H4 (cell line): ENCODE results near the gene POMT2. TPM values are rescaled to one million over a fixed set of nuclear protein-coding genes. Genes with fewer than 3 reads are reported as not detected.
"Not testable (repeated sequence)": the region's sequence is repeated elsewhere in the genome, so short reads cannot be mapped to it uniquely, and the experiment has no call there.

Experiments used
- DNase-seq: peaks from one replicate; pipeline ENCODE4 v3.0.0-alpha.2; 2015; ENCODE audit warnings: low spot score
- total RNA-seq: library from RNA; depleted of rRNA; stranded (reverse); fragments of >200 nt; shearing (Covaris generic); gene quantifications from 2 replicates; pipeline ENCODE4 v1.2.3, GENCODE V29; 2014

Gene POMT2
- total RNA-seq, 1 experiment from 2014 or later, result 13.7 TPM

DNA sequence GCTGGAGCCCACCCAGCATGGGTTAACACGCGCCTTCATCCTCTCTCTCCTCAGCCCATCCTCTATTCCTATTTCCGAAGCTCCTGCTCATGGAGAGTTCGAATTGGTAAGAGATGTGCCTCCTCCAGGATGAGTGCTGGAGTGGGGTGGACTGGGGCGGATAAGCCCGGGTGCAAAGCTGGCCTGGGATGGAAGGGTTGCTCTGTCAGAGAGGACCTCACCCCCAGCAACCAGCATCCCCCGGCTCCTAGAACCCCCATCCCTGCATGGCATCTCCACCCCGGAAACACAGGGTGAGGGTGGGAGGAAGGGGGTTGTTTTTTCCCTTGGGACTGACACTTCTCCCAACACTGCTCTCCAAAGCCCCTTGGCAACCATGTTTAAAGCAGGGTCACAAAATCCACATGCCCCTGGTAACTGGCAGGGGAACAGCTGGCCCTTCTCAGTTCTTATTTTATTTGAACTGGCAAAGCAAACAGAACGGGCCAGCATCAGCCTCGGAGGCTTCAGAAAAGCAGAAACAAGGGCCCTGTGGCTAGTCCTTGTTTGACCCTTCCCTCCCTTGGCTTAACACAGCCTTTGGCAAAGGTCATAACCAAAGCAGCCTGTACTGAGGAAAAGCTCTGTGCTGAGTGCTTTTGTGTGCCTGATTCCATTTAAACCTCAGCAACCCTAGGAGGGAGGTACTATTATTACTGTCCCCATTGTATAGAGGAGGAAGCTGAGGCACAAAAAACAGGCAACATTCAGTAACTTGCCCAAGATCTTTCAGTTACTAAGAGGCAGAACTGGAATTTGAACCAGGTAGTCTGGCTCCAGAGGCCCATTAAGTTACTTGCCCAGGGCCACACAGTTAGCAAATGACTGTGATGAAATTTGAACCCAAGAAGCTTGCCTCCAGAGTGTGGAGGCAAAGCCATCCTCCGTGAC, 4.4 kb upstream of the POMT2 start:
- no peak for DNase-seq

DNA sequence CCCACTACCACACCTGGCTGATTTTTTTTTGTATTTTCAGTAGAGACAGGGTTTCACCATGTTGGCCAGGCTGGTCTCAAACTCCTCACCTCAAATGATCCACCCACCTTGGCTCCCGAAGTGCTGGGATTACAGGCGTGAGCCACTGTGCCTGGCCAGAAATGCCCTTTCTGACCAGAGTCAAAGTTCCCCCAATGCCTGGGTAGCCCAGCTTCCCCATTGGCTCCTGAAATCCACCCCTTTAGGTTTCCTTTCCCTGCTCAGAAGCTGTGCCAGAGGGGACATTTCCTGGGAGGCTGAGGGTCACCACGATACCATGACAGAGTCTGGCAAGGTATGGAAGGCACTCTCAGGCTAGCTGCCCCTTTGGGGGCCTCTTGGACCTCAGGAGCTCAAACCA, 3.6 kb upstream of the POMT2 start:
- no peak for DNase-seq

DNA sequence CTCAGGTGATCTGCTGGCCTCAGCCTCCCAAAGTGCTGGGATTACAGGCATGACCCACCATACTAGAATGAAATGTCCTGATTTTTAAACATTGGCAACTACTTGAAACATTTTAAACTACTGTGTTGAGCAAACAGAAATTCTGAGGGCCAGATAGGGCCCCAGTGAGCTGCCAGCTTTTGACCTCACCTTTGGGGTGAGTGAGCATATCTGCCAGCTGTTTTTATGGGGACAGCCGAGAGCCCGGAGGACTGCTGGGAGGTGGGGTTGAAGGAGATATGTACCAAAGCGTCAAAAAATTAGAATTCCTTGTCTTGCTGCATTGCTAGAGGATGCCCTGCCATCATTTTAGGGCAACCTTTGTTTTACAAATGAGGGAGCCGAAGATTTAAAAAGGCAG, 2.9 kb upstream of the POMT2 start:
- no peak for DNase-seq

DNA sequence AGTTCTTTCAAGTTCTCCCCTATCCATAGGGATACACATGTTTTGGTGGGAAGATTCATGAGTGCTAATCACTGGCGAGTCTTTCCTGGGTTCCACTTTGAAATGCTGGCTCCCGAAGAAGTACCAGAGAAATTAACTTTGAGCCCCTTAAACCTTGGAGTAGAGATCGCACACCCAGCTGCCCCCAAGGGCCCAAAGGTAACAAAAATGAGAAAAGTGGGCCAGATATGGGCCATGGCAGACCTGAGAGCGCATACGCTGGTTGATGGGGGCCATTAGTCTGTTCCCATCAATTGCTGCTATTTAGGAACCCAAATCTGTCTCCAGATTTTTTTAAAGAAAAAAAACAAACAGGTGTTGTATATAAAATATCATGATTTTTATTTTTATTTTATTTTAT, 2.3 kb upstream of the POMT2 start:
- DNase-seq, result no peak

DNA sequence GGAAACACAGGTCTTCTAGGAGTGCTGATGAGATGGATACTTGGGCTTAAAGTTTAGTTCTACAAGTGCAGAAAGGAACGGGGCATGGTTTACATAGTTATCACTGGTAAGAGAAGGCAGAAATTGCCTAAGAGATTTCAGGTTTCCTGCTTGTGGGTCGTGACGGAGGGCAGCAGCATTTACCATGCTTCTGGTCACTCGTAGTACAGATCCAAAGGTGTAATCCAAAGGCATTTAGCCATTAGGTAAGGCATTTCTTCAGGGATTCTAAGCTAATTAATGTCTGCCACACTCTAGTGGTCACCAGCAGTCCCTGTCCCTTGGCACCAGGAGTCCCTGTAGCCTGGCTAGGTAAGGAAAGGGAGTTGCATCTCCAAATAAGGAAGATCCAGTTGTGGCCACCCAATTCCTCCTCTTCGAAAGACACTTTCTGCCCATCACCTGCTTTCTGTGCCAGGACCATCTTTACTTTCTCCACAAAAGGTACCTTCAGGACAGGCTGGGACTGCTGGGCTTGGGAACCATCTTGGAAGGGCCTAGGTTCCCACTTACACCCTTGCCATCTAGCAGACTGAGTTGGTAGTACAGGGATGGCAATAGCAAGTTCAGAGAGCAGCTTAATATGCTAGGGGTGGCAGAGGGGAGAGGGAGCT, 1.7 kb upstream of the POMT2 start:
- DNase-seq, result no peak

DNA sequence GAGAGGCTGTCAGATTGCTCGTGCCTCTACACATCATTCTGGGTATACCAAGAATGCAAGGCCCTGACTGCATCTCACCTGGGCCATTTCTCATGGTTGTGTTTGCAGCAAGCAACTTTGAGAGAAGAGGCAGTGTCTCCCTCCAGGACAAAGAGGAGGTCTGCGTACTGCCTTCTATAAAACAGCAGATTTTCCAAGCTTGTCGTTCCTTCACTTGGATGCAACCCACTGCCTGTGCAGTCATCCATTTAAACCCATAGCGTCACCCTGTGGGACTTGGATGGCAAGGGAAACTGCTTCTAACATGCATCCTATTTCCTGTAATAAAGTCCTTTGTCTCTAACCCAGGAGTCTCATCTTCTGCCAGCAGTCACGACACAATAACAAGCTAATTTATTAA, 1.3 kb downstream of the POMT2 start:
- no peak for DNase-seq

DNA sequence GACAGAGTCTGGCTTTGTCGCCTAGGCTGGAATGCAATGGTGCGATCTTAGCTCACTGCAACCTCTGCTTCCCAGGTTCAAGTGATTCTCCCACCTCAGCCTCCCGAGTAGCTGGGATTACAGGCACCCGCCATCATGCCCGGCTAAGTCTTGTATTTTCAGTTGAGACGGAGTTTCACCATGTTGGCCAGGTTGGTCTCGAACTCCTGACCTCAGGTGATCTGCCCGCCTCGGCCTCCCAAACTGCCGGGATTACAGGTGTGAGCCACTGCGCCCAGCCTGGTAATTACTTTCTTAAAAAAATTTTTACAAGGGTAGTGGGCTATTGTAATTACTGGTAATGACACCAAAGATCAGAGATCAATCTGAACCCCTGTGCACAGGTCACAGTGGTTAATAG, 1.9 kb downstream of the POMT2 start:
- not testable (repeated sequence) for DNase-seq

DNA sequence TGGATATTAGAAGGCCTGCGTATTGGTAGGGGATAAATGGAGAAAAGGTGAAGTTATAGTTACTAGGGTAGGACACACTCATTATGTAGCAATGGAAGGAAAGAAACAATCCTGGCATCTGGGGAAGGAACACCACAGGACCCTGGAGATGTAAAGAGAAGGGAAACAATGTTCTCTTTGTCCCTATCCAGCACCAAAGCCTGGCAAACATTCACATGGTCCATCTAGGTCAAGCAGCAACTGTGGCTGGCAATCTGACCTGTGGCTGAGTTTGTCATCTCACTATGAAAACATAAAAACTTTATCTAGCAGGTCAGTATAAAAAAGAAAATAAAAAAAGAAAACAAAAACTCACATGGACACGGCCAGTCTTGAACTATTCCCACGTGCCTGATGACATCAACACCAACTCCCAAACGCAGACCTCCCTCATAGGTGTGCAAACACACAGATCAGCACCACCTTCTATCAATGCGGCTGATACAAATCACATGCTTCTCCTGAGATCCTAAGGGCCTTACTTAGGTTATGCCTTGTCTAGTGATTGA, 2.6 kb downstream of the POMT2 start:
- DNase-seq, result no peak

DNA sequence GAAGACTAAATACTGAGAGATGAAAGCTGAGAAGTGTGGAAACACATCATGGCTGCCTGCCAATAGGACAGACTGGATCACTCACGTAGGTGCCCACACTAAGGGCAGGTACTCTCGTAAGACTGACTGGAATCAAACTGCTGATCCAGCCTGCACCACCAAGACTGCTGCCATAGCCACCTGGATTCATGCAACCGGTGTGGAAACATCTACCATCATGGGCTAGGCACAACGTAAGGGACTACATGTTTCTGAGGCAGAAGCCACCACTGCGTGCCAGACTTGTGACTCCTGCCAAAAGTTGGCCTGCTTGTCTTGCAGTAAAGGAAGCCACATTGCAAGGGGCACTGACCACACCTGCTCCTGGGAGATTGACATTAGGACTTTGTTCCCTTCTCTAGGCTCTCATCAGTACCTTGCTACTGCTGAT, 3.8 kb downstream of the POMT2 start:
- DNase-seq, result no peak

DNA sequence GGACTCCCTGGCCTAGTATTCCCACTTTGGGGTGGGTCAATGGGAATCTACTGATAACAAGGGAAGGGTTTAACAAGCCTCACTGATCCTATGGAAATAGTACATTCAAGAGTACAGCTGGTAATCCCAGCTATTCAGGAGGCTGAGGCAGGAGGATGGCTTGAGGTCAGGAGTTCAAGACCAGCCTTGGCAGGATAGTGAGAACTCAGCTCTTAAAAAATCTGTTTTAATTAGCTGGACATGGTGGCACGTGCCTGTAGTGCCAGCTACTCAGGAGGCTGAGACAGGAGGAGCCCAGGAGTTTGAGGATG, 4.5 kb downstream of the POMT2 start:
- DNase-seq, result no peak

DNA sequence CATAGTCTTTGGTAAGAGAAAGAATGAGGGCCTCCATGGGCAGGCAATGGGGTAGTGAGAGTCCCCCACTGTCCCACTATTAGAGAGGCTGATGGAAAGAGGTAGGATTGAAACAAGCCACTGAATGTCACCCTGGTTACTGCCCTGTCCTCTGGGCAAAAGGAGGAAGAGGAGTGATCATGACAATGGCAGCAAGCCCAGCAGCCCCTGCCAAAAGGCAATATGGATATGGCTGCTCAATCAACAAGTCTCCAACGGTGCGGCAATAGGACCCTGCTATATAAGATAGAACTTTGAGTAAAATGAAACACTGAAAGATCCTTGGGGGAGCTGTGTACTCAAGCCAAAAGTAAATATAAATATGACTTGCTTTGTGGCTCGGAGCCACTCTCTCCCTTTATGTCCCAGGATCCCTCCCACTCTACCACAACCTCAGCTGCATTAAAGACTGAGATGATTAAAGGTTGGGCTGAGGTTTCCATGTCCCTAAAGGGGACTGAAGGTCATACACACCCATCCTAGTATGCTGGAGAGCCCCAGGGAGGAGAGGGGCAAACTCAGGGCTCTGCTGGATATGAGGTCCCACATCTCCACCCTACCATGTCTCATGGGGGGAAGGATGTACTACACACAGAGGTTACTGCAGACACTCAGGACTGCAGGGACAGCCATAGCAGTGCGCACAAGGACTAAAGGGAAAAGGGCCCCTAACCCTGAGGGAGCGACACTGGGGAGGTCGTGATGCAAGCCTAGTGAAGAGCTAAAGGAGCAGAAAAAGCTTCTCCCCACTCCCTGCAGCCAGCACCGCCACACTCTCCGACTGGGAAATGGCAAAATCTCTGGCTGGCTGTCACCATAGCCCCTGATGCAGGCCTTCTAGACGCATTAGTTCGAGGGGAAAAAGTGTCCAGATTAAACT, 5.9 kb downstream of the POMT2 start:
- no peak for DNase-seq

DNA sequence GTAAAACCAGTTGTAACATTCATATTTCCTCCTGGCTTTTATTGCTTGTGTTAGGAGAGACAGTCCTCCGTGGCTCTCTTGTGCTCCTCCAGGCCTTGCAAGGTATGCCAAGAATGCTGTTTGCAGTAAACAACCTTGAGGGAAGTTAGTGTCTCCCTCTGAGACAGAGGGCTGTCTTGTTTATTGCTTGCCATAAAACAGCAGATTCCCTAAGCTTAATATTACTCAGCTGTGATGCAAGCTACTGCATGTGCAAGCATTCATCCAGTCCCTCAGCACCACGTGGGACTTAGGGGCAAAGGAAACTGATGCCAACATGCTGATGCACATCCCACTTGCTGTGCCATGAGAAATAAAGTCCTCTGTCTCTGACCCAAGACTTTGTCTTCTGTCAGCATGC, 6.6 kb downstream of the POMT2 start:
- peak; percentile 83 for DNase-seq

DNA sequence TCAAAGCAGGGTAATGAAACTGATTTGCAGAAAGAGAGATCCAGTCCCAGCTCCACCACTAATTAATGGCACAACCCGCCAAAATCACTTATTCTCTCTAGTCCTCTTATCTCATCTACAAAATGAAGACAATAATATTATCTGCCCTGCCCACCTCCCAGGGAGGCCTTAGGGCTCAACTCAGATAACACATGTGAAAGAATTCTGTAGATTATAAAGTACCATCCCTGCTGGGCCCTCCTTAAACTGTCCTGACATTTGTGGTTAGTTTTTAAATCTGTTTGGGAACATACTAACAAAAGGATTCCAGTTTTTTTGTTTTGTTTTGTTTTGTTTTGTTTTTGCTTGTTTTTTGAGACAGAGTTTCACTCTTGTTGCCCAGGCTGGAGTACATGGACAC, 7.3 kb downstream of the POMT2 start:
- no peak for DNase-seq

DNA sequence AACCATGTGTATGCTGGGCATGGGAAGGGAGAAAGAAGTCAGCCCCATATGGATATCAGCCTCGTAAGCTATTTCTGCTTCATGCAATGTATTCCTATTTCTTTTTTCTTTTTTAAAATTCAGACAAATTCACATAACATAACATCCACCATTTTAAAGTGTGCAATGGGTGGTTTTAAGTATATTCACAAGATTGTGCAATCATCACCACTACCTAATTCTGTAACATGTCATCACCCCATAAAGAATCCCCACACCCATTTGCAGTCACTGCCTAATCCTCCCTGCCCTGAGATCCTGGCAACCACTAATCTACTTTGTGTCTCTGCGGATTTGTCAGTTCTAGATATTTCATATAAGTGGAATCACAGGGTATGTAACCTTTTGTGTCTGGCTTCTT, 9.5 kb downstream of the POMT2 start:
- DNase-seq, result no peak

DNA sequence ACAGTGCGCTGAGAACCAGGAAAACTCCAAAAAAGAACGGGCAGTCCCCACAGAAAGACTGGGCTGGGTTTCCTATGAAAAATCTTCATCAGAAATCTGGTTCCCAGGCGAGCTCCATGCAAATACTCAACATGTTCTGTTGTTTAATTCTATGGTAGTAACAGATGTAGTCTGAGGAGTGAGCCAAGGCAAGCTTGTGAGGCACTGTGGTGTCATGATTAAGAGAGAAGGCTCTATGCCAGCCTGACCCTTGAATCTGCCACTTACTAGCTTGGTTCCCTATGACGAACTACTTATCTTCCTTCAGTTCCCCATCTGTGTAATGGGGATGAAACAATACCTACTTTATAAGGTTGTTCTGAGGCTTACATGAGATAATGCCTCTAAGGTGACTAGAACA, 10.7 kb downstream of the POMT2 start:
- no peak for DNase-seq

DNA sequence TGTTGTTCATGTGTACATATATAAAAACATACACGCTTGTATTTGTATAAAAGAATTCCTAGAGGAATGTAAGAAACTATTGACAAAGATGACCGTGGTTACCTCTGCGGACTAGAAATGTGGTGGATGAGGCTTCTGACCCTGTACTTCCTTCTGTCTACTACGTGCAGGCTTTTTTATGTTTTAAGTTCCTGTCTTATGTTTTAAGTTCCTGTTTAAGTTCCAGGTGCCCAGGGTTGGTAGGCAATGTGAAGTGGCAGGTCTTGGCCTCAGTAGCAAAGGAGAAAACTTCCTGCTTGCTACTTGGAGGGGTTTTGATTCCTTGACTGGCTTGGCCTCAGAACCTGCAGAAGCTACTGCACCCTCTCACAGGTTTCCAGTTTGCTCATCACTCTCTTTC, 11.6 kb downstream of the POMT2 start:
- DNase-seq, result no peak

DNA sequence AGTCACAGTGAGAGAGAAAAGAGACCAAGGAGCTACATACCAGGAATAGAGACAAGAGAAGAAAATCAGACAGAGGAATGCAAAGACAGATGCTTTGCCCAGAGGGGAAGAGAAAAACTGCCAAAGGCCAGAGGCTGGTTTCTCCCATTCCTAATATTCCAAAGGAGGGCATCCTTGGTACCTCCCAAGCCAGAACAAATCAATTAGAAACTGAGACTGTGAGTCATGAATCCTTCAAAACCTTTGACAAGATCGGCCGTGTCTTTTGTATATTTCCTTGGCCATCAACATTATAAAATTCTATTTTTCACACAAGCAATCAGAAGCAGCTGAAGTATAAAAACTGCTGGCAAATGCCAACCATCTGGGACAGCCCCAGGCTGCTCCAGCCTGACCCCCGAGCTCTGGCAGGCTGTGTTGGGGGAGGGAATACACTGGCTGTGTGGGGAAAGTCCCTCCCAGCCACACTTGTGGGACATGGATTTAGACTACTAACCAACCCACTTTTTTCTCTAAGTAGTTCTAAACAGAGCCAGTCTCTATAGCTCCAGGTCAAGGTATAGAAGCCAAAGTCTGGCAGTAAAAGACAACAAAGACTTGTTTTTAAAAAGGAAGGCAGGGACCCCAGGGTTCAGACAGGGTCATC, 13.7 kb downstream of the POMT2 start:
- DNase-seq, result no peak

DNA sequence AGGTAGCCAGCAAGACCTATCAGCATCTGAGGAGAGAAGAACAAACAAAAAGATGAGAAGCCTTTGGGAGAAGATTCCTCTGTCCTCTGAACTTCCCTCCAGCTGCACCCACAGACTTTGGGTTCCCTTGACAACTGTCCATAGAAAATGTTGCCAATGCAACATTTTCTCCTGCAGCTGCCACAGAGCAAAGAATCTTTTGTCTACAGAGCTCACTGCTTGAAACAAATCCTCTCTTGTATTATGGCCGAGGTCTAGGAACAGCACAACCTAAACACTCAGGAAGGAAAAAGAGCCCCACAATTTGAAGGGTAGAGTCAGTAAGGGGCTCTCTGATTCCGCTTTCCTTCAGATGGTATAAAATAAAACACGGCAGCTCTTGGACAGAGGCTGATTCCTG, 14.3 kb downstream of the POMT2 start:
- DNase-seq, result no peak

DNA sequence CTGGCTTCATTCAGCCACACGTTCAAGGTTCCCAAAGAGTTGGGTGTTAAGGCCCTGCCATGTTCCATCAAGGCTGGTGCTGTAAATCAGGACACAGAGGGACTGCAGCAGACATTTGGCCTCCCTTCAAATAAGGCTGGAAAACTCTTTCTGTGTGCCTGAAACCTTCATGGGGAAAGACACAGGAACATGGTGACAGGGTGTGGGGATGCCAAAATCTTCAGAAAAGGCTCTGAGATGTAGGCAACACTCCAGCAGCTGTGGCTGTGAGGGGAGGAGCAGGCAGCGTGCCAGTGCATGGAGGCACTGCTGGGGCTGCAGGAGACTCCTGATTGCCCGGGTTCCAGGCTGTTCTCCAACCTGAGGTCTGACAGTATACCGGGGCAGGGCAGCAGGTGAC, 15.0 kb downstream of the POMT2 start:
- DNase-seq, result no peak

DNA sequence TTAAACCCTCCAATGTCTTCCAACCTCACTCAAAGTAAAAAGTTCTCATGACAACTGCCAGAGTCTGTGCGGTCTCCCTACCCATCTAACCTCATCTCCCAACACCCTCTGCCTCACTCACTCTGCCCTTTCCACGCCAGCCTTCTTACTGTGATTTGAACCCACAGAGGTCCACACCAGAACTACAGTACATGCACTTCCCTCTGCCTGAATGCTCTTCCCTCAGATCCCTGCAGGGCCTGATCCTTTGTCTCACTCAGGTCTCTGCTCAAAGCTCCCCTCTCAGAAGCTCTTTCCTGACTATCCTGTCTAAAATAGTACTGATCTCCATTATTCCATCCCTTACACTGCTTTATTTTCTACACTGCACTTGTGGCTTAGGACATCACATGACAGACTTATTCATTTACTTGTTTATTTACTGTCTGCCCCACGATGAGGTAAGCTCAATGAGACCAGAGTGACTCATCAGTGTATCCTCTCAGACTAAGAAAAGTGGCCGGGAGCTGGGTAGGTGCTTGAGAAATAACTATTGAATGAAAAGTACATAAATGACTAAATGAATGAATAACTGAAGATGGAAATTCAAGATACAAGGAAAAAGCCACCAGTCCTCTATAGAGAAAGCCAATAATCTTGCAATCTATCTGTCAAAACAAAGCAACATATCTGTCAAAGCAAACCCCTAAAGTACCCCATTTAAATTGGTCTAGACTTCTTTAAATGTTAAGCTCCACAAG, 17.1 kb downstream of the POMT2 start:
- peak; percentile 97 for DNase-seq

DNA sequence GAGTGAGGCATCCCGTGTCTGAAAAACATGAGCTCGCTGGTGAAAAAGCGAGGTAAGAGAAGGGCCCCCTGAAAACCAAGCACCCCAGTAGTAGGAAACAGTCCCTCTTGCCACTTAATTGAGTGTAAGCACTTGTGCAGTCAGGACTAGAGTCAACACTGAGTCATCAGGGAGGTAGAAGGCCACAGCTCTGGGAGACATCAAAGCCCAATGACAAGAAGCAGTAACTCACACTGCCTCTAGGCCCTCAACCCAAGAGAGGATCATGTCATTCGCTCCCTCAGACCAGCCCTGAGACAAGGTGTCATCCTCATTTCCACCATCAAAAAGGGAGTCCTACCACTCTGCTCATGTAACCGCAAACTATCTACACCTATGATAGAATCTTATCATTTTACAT, 17.8 kb downstream of the POMT2 start:
- peak; percentile 67 for DNase-seq
